Measurements from ENCODE around the gene TRUB2. TPM values are rescaled to one million over a fixed set of nuclear protein-coding genes. Genes with fewer than 3 reads are reported as not detected.

Gene TRUB2
- total and polyA plus RNA-seq, 2 of the 8 experiments (the other 6 are each of a cell fraction or from before 2014, with no cell fraction given) = 20.7 to 37.8 TPM

DNA sequence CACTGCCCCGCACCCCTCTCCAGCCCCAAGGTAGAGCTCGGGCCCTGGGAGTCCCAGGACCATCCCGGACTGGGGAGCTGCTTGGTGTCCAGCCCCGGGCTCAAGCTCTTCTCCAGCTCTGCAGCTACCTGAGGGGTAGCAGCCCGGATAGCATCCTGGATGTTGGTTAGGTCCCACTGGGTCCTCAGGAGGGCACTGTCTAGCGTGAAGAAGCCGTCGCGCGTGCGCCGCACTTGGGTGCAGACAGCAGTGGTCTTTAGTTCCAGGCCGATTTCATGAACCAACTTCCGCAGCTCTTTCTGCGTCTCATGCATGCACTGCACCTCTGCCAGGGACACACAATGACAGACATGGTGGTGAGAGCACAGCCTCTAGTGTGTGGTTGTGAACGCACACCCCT lies 12.7 kb downstream of the TRUB2 start (continued):
- TF ChIP-seq, protein P1, sequence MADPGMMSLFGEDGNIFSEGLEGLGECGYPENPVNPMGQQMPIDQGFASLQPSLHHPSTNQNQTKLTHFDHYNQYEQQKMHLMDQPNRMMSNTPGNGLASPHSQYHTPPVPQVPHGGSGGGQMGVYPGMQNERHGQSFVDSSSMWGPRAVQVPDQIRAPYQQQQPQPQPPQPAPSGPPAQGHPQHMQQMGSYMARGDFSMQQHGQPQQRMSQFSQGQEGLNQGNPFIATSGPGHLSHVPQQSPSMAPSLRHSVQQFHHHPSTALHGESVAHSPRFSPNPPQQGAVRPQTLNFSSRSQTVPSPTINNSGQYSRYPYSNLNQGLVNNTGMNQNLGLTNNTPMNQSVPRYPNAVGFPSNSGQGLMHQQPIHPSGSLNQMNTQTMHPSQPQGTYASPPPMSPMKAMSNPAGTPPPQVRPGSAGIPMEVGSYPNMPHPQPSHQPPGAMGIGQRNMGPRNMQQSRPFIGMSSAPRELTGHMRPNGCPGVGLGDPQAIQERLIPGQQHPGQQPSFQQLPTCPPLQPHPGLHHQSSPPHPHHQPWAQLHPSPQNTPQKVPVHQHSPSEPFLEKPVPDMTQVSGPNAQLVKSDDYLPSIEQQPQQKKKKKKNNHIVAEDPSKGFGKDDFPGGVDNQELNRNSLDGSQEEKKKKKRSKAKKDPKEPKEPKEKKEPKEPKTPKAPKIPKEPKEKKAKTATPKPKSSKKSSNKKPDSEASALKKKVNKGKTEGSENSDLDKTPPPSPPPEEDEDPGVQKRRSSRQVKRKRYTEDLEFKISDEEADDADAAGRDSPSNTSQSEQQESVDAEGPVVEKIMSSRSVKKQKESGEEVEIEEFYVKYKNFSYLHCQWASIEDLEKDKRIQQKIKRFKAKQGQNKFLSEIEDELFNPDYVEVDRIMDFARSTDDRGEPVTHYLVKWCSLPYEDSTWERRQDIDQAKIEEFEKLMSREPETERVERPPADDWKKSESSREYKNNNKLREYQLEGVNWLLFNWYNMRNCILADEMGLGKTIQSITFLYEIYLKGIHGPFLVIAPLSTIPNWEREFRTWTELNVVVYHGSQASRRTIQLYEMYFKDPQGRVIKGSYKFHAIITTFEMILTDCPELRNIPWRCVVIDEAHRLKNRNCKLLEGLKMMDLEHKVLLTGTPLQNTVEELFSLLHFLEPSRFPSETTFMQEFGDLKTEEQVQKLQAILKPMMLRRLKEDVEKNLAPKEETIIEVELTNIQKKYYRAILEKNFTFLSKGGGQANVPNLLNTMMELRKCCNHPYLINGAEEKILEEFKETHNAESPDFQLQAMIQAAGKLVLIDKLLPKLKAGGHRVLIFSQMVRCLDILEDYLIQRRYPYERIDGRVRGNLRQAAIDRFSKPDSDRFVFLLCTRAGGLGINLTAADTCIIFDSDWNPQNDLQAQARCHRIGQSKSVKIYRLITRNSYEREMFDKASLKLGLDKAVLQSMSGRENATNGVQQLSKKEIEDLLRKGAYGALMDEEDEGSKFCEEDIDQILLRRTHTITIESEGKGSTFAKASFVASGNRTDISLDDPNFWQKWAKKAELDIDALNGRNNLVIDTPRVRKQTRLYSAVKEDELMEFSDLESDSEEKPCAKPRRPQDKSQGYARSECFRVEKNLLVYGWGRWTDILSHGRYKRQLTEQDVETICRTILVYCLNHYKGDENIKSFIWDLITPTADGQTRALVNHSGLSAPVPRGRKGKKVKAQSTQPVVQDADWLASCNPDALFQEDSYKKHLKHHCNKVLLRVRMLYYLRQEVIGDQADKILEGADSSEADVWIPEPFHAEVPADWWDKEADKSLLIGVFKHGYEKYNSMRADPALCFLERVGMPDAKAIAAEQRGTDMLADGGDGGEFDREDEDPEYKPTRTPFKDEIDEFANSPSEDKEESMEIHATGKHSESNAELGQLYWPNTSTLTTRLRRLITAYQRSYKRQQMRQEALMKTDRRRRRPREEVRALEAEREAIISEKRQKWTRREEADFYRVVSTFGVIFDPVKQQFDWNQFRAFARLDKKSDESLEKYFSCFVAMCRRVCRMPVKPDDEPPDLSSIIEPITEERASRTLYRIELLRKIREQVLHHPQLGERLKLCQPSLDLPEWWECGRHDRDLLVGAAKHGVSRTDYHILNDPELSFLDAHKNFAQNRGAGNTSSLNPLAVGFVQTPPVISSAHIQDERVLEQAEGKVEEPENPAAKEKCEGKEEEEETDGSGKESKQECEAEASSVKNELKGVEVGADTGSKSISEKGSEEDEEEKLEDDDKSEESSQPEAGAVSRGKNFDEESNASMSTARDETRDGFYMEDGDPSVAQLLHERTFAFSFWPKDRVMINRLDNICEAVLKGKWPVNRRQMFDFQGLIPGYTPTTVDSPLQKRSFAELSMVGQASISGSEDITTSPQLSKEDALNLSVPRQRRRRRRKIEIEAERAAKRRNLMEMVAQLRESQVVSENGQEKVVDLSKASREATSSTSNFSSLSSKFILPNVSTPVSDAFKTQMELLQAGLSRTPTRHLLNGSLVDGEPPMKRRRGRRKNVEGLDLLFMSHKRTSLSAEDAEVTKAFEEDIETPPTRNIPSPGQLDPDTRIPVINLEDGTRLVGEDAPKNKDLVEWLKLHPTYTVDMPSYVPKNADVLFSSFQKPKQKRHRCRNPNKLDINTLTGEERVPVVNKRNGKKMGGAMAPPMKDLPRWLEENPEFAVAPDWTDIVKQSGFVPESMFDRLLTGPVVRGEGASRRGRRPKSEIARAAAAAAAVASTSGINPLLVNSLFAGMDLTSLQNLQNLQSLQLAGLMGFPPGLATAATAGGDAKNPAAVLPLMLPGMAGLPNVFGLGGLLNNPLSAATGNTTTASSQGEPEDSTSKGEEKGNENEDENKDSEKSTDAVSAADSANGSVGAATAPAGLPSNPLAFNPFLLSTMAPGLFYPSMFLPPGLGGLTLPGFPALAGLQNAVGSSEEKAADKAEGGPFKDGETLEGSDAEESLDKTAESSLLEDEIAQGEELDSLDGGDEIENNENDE (IDR thresholded peaks at IDR 0.05; ENCODE audit: insufficient replicate concordance, low read length) = no peak
- TF ChIP-seq JUN (IDR thresholded peaks at IDR 0.05; ENCODE audit: low read depth, low read length) = no peak
- no peak for TF ChIP-seq EP300 (IDR thresholded peaks at IDR 0.05; ENCODE audit: borderline replicate concordance in 1 of 2, low read depth in 2 of 2, low read length in 2 of 2)
- no peak for TF ChIP-seq SIX5 (IDR thresholded peaks at IDR 0.05; ENCODE audit: low read depth, low read length)
- no peak for TF ChIP-seq RXRA (IDR thresholded peaks at IDR 0.05; ENCODE audit: insufficient read depth, low read depth, low read length)
- TF ChIP-seq SIRT6 (IDR thresholded peaks at IDR 0.05; ENCODE audit: low read length) = no peak
- no peak for TF ChIP-seq RAD21 (IDR thresholded peaks at IDR 0.05 in 1 of 2, conservative IDR thresholded peaks at IDR 0.05 in 1 of 2; ENCODE audit: low read depth in 2 of 2, low read length in 2 of 2)
- TF ChIP-seq KDM5A (IDR thresholded peaks at IDR 0.05; ENCODE audit: low read length) = no peak
- TF ChIP-seq NRF1 (IDR thresholded peaks at IDR 0.05; ENCODE audit: low read depth, low read length) = no peak
